NCI-H1092 (cell line): Measurements from ENCODE around the gene LGALS4.
"Not testable (repeated sequence)": the region's sequence is repeated elsewhere in the genome, so short reads cannot be mapped to it uniquely, and the experiment has no call there.

Source experiments
- DNase-seq: peaks from one replicate; lab custom pipeline; 2025; lab: John Stamatoyannopoulos, UW

The LGALS4 gene

GRCh38 chr19:38795549-38795948 lies 17.2 kb downstream of the LGALS4 start:
- no peak for DNase-seq

- no peak for DNase-seq
Observed at GRCh38 chr19:38793671-38794070, 19.1 kb downstream of the LGALS4 start.

- DNase-seq: no peak
Observed at GRCh38 chr19:38793177-38793576, 19.6 kb downstream of the LGALS4 start.

GRCh38 chr19:38792250-38793111 lies 20.3 kb downstream of the LGALS4 start:
- DNase-seq: no peak

- not testable (repeated sequence) for DNase-seq
Observed at GRCh38 chr19:38791451-38792064, 21.2 kb downstream of the LGALS4 start.

GRCh38 chr19:38790507-38791403 lies 22.0 kb downstream of the LGALS4 start:
- not testable (repeated sequence) for DNase-seq

GRCh38 chr19:38788478-38789243 lies 24.1 kb downstream of the LGALS4 start, which contains the start of gene LGALS7B:
LGALS7B (plus strand) TSS chr19:38789200; CDS start chr19:38789227, 27 bp downstream.
- DNase-seq: no peak

- no peak for DNase-seq
Observed at GRCh38 chr19:38786572-38787265, 26.0 kb downstream of the LGALS4 start.

- not testable (repeated sequence) for DNase-seq
Observed at GRCh38 chr19:38786061-38786460, 26.7 kb downstream of the LGALS4 start.

GRCh38 chr19:38785187-38785699 lies 27.5 kb downstream of the LGALS4 start:
- DNase-seq: no peak

GRCh38 chr19:38784224-38784623 lies 28.5 kb downstream of the LGALS4 start:
- no peak for DNase-seq

- DNase-seq: not testable (repeated sequence)
Observed at GRCh38 chr19:38782212-38782611, 30.5 kb downstream of the LGALS4 start.

- DNase-seq: no peak
Observed at GRCh38 chr19:38781058-38781457, 31.7 kb downstream of the LGALS4 start.

GRCh38 chr19:38780443-38780842 lies 32.3 kb downstream of the LGALS4 start:
- DNase-seq: no peak

GRCh38 chr19:38778733-38779132 lies 34.0 kb downstream of the LGALS4 start:
- no peak for DNase-seq

GRCh38 chr19:38774181-38774950 lies 38.4 kb downstream of the LGALS4 start:
- no peak for DNase-seq

- DNase-seq: no peak
Observed at GRCh38 chr19:38773469-38774177, 39.1 kb downstream of the LGALS4 start, which contains the start of gene LGALS7. LGALS7 (minus strand) TSS chr19:38773517; CDS start chr19:38773492, 25 bp downstream.

- DNase-seq: not testable (repeated sequence)
Observed at GRCh38 chr19:38771569-38771968, 41.2 kb downstream of the LGALS4 start.

GRCh38 chr19:38770949-38771275 lies 41.8 kb downstream of the LGALS4 start:
- not testable (repeated sequence) for DNase-seq
